Hindlimb muscle (tissue), 1 donor: ENCODE results near the gene BAZ2B. TPM values are rescaled to one million over a fixed set of nuclear protein-coding genes. Genes with fewer than 3 reads are reported as not detected.

Experiments
- DNase-seq: peaks from one replicate; pipeline ENCODE4 v3.0.0-alpha.2; 2013
- polyA plus RNA-seq: library from polyadenylated mRNA; unstranded; fragments of 120-200 nt; gene quantifications from one replicate; pipeline ENCODE4 v1.2.1, GENCODE V29; 2013; ENCODE audit not compliant: insufficient read length

The BAZ2B gene
- polyA plus RNA-seq, 1 donor, result 37.2 TPM

DNA sequence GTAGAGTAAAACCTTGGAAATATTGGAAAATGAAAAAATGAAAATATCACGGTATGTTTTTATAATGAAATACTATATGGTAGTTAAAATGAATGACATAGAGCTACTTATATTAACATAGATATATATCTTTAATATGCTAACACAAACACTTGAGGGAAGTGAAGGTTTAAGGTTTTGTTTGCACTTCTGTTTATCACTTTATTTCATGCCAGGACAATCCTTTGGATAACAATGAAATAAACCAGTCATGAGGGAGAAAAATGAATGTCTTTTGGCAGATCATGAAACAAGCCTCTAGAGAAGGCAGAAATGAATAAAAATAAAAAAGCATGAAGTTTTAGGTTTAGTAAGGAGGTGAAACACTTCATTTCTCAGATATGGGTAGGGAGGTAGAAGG, 89.9 kb downstream of the BAZ2B start:
- DNase-seq, result no peak

DNA sequence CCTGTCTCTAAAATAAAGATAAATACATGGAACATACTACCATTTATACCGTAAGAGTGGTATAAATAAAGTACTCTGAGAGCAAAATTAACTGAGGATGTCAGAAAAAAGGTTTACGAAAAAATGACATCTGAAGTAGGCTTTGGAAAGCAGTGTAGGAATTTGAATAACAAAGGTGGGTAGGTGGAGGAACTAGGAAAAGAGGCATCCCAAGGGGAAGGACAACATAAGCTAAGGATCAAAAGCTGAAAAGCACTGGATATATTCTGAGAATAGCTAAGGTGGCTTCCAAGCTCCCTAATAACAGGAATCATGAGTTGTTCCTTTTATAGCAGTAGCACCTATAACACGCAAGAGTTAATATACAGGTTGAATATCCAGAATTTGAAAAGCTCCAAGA, 91.3 kb downstream of the BAZ2B start:
- DNase-seq, result no peak

DNA sequence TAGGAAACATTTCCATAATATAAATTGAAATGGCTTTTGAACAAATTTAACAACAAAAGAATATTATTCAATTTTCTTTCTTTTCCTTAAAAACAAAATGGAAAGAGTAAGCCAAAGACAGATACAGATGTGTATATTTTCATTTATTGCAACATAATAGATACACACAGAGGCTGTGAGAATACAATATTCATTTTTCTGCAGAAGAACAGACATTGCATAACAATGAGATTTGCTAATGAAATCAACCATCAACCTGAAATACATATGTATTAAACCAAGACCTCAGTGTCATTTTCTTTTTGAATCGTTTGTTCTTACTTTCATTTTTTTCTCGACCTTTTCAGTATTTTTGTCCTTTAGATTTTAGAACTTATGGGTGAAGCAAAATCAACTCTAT, 95.1 kb downstream of the BAZ2B start:
- DNase-seq, result no peak

DNA sequence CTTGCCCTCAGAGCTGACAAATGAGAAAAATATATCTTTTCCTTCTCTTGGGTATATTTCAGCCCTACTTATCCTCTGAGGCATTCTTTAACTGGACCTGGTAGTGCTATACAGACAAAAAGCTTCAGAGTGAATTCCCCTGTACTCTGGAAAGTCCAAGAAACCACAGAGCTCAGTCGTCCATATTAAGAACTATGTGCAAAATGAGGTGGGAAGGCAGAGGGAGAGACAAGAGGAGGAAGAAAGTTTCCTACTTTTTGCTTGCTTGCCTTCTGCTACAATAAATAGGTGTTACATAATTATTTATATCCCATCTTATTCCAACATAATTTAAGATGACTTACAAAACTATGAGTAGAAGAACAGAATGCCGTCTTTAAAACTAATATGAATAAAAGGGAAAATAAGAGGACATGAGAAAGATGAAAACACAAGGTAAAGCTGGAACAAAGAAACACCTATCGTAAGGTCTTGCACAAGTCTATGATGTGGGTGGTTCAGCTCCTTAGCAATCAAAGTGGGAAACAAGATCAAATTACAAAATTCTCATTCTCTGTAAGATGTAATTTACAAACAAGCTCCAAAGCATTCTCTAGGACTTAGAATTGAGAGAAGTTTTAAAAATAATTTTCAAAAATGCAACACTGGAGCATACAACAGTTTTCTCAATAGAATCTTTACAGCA, 97.9 kb downstream of the BAZ2B start:
- DNase-seq, result no peak

DNA sequence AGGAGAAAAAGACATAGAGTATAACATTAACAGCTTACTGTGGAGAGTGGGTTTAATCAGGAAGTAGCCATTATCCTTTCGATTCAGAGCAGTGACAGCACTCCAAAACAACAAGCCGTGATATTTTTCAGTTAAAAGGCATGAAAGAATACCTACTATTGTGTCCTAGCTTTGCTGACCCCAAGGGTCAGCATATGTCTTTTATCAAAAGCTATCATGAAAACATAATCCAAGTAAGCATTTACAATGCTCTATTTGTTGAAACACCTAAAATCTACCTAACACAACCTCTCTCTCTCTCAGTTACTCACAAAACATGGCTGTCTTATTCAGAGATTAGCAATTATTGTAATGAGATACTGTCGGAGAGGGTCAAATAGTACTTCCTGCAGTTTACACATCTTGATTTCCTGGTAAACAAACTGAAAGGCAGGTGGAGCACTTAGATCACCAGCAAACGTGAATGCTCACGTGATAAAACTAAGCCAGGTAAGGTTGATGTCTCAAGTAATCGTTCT, 100.0 kb downstream of the BAZ2B start:
- peak; percentile 23 for DNase-seq

DNA sequence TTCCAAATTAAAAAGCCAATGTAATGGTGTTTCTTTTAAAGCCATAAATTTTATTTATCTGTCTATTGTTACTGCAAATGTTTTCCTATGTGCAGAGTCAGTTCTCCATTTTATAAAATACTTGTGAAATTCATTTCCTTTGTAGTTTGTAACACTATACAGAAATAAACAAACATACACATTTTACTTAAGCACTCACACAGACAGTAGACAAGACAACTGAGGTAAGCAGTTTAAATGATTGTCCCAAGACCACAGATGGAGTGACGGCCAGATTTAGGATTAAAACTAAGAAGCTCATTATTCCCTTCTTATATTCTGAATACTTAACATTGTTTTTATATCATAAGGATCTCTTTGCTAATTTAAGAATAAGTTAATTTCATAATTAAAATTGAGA, 100.9 kb downstream of the BAZ2B start:
- DNase-seq, result no peak

DNA sequence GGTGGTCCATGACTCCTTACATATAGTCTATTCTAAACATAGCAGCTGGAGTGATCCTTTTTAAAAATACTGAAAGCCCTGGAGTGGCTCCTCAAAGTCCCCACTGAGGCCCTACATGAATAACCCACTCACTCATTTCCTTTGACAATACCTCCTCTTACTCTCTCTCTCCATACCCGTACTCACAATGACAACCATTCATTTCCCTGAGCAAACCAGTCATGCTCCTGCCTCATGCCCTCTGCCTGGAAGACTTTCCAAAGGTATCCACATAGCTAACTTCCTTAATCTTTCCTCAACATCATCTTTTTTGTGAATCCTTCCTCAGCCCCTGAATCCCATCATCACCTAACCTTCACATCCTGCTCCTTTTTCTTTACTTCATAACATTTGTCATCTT, 102.6 kb downstream of the BAZ2B start:
- no peak for DNase-seq

DNA sequence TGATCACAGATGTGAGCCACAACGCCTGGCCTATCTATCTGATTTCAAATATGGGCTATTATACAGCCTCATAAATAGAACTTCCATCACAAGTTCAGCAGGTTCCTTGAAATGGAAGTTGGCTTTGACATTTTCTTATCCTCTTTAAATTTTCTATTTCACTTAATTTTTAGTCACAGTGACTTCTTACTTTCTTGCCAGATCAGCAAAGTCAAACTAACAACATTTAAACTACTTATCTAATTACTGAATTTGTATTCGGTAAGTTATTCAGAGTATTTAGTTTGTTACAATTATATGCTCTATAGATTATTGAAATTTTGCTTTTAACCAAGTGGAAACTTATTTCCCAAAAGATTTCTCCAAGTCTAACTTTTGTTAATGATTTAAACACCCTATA, 108.2 kb downstream of the BAZ2B start:
- DNase-seq, result no peak

DNA sequence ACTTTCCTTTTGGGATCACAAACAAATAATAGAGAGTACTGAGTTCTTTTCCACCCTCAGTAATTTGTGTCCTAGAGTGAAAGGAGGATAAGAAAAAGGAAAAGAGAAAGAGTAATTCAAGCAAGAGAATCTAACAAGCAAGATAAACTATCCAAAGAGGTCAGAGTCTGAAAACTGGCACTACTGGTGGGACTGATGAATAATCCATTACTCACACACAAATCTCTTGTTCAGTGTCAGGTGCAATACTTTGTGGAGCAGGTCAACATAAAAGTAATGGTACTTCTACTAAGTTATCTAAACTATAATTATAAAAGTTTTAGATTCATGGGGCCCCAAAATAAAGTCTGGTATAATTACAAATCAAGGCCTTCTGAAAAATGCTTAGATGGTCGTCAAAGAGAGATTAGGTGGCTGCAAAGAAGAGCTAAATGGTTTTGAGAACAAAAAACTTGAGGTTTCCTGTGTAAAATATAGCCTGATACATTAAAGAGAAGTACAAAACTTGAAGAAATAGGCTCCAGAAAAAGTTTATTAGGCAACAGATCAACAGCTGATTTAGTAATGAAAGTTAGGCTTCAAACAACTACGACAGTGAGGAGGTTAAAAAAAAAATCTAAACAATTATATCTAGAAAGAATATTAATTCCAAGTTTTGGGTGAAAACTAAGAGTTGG, 109.4 kb downstream of the BAZ2B start:
- DNase-seq, result no peak

DNA sequence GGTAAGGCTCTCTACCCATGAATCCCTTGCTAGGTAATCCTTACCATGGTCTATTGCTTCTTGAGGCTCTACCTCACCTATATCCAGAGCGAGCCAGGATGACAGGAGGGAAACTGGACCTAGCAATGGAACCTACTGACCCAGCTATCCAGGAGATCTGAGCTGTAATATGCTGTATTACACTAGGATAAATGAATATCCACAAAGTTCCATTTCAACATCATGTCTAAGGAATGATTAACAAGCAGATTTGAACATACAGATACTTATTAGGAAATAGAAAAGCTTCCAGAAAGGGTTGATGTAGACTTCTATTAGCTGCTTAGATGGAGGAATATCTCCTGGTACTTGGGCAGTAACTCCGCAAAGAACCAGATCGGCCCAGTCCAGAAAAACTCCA, 110.1 kb downstream of the BAZ2B start:
- DNase-seq, result no peak

DNA sequence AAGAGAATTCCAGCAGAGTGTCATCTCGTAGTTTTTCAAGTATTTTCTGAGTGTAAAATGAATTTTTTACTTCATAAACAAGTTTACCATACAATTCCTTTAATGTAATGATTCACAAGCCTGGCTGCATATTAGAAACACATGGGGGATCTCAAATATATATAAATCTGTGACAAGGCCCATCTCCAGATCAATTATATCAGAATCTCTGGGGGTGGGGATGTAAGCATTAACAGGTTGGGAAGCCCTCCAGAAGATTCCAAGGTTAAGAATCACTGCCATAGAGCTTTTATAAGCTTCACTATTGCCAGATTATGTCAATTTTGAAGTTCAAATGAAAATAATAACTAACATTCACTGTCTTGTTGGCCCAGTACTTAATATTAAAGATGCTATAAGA, 111.2 kb downstream of the BAZ2B start:
- no peak for DNase-seq

DNA sequence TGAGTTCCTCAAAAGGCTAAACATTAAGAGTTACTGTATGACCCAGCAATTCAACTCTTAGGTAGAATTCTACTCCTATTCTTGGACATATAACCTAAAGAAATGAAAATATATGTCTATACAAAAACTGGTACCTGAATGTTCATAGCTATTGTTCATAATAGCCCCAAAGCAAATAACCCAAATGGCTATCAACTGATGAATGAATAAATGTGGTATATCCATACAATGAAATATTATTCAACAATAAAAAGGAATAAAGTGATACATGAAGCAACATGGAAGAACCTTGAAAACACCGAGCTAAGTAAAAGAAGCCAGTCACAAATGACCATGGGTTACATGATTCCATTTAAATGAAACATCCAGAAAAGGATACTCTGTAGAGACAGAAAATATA, 114.6 kb downstream of the BAZ2B start:
- DNase-seq, result no peak

DNA sequence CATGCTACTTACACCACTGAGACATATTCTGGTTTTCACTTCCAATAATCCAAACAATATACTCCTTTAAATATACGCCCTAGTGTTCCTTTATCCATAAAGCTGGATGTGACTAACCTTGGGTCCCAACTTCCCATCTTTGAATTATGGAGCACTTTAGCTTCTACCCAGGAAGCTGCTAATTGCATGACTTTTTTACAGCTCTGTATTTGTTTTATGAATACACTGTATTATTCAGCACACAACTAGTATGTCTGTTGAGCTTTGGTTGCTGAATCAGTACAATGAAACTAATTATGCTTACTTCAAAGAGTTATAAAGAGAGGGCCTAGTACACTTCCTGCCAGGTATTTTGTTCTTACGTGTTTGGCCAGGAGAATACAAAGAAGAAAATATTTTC, 118.5 kb downstream of the BAZ2B start:
- no peak for DNase-seq

DNA sequence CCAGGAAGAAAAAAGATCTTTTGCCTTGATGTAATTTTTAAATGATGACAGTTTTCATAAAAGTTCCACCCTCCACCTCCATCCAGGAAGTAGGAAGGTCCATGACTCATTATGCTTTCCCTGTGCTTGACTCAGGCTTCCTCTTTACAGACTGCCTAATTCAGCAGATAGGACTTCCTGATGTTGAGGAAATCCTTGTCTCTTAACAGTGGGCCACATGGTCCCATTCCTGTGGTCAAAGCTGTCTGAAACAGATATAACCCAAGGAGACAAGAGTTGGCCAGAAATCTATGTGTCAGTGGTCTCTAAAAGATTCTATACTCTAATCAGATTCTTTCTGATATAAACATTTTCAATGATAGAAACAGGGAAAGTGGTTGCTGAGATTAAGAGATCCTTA, 119.1 kb downstream of the BAZ2B start:
- DNase-seq, result no peak

DNA sequence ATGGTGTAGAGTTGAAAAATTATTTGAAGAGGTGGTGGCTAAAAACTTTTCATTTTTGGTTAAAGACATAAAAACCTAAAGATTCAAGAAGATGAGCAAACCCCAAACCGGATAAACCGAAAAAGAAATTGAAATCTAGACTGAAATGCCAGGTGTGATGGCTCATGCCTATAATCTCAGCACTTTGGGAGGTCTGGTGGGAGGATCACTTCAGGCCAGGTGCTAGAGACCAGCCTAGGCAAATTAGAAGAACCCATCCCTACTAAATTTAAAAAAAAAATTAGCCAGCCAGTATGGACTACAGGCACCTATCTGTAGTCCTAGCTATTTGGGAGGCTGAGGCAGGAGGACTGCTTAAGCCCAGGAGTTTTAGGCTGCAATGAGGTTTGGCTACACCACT, 126.9 kb downstream of the BAZ2B start:
- DNase-seq, result no peak

DNA sequence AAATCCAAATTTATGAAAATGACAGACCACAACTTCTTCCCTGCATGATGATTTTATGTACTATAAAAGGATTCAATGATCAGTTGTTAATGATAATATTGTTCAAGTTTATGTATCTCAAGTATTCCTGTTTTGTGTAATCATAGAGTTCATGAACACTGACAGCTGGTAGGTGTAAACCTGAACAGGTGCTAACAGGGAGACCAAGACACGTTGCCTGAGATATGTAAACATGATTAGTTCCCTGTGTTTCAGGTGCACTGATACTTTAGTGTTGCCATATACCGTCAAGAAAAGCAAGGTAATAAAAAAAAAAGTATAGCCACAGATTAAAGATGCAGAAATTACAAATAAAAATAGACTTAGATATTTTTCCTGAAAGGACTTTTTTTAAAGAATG, 131.8 kb downstream of the BAZ2B start:
- no peak for DNase-seq

DNA sequence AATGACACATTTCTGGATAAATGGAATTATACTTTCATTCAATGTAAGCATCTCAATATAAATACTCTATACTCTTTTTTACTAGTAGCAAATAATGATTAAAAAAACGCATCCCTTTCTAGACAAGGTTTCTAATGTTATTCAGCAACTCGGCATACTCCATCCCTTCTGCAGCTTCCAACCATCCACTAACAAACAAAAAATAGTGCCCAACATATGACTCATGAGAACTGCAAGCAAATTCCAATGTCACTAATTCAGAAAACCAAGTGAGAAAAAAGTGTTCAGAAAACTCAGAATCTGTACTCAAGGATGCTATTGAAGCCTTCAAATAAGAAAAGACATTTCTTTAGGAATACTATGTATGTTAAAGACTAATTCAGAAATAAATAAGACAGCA, 140.0 kb downstream of the BAZ2B start:
- no peak for DNase-seq

DNA sequence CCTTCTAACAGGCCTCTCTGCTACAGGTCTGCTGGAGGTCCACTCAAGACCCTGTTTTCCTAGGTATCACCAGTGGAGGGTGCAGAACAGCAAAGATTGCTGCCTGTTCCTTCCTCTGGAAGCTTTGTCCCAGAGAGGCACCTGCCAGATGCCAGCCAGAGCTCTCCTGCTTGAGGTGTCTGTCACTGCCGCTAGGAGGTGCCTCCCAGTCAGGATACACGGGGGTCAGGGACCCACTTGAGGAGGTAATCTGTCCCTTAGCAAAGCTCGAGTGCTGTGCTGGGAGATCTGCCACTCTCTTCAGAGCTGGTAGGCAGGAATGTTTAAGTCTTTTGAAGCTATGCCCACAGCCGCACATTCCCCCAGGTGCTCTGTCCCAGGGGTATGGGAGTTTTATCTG, 140.6 kb downstream of the BAZ2B start:
- no peak for DNase-seq

DNA sequence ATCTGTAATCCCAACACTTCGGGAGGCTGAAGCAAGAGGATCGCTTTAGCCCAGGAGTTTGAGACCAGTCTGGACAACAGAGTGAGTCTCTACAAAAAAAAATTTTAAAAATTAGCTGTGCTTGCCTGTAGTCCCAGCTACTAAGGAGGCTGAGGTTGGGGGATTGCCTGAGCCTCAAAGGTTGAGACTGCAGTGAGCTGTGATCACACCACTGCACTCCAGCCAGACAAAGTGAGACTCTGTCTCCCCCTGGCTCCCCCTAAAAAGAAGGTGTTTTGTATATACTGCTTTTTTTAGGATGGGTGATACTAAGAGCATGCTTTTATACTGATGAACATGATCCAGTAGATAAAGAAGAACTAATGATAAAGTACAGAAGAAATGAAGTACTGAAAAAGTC, 145.0 kb downstream of the BAZ2B start:
- DNase-seq, result no peak

DNA sequence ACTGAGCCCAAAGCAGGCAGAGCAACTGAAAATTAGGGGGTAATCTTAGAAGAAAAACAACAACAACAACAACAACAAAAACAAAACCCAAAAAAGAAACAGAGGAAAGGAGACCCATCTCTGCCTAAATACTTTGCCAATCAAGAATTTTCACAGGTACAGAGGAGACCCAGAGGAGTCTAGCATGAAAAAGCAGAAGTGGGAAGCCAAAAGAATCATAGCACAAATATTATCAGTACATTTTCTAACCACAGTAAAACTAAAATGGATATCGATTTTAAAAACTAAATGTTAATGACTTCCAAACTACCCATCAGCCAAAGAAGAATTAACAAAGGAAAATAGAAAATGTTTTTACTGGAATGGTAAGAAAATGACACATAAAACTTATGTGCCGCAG, 148.1 kb downstream of the BAZ2B start:
- DNase-seq, result no peak

DNA sequence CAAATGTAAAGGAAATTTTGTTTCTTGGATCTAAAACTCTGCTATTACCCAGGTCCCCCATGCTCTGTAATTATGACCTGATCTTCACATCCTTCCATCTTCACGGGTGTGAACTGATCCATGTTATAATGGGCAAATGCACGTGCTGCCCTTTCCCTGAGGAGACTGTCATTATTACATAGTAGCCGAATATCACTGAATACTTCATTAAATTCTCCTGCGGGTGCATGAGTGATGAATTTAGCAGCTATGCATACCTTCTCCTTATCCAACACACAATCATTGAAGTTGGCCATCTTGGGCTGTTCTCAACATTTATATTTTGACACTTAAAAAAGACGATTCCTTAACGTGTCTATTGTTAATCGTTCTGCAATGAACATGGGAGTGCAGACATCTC, 153.4 kb downstream of the BAZ2B start:
- no peak for DNase-seq

DNA sequence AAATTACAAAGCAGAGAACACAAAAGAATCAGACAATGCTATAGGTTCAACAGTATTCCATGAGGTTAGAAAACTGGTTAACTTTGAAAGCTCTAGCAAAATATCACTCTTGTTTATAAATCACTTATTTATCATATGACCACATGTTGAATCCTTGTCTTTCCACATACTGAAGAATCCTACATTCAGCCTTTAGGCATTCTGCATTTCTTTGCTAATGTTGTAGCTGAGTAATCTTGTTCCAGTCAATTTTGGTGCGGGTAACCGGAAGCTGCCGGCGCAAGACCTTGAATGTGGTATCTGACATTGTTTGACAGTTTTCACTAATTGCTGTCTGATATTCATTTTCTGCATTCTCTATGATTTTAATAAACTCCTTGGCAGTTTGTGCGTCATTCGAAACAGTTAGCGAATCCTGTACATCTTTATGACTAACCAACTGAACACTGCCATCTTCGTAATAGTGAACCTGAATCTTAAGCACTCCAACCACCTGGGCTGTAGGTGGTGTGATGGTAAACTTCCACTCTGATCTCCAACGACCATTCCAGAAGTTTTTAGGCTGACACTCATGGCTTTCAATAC, 154.1 kb downstream of the BAZ2B start:
- DNase-seq, result no peak

DNA sequence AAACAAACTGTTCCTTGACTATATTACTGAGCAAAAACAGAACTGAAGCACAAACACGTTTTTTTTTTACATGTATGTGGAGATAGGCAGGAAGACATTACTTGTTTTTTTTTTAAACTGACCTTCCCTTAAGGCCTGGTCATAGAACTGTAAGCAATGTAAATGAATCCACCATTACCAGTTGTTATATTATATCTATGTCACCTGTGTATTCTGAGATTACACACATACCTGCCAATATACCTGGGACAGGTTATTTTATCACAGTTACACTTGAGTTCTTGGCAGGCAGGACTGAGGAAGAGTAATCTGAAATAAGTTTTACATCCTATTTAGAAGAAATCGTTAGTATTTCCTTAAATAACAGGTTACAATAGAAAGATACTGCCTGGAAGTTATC, 155.3 kb downstream of the BAZ2B start:
- no peak for DNase-seq

DNA sequence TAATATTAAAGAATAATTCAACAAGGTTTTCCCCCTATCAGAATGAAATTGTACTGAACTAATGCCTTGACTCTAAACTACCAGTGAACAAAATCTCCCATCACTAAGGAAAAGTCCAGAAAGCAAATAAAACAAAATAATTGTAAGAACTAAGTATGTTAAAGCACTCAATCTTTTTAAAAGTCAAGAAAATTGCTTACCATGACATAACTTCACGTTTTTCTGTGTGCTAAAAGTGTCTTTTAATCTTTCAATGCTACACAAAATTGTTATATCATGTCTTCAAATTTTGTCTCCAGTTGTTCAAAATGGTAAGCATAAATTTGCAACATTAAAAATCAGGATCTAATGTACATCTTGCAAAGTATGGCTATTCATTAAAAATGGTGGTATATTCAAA, 156.1 kb downstream of the BAZ2B start:
- DNase-seq, result no peak
